Activated CD8-positive, alpha-beta memory T cell treated with anti-CD3 and anti-CD28 coated beads, Interleukin-2, amount 50 U/mL, for 48 hours (primary cell): Measurements from ENCODE around the gene PLS1.

Source experiments
- DNase-seq: peaks from one replicate; pipeline ENCODE4 v3.0.0-alpha.2; 2020

Gene PLS1

DNA sequence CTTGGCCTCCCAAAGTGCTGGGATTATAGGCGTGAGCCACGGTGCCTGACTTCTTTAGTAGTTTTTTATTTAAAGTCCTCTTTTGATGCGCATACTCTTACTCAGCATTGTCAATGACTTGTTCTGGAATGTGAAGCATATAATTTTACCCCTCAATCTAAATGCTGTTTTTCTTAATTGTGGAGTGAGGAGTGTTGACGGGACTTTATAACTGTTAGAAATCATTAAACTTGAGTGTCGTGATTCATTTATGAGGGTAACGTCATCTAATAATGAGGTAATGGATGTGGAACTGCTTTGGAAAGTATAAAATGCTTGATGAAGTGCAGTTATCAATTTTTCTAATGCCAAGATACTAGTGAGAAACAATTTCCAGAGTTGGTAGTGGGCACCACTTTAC, 48.3 kb downstream of the PLS1 start:
- no peak for DNase-seq

DNA sequence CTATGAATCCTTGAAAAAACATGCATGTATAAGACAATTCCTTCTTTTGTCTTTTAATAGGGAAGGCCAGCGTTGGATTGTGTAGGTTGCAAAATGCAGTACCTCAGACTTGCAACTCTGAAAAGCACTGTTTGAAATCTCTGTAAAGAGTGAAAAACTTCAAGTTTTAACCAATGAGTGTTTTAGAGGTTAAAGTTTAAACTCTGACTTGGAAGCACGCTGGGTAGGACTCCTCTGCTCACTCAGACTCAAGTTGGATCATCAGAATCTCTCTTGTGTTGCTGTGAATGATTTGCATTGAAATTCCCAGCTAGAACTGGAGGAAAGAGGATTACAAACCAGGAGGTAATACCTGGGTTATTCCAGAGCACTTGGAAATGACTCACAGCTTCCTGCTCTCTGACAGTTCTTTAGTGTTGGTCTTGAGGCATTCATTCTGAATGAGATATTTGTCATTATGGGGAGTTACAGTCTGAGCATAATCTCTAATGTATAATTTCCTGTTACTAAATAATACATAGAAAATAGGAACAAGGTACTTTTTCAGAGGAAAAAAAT, 49.1 kb downstream of the PLS1 start:
- no peak for DNase-seq

DNA sequence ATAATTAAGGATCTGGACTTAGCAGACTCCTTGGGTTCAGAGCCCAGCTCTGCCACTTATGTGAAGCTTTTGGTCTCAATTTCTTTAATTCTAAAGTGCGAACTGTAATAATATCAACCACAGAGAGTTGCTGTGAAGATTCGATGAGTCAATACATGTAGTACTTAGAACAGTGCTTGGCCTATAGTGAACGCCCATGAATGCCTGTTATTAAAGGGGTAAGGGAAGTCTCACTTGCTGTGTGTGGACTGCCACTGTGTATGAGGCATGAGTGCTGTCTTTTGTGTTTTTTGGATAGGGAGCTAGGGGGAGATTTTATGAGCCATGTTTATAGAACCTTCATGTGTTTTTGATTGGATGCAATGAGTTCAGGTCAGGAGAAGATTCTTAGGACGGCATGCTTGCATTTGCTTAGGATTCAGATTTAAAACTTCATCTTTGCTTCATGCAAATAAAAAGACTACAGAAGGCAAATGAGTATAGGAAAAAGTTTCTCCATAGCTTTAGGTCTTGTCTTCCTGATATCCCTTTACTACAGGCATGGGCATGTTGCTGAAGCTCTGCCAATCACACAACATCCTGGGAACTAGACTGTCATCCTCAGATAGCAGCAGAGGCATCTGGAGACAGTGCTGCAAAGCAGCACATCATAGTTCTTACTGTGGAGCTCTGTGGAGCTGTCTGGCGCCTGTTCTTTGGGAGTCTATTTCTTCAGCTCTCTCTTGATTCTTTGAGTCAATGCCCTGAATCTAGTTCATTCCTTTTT, 50.0 kb downstream of the PLS1 start:
- DNase-seq: no peak

DNA sequence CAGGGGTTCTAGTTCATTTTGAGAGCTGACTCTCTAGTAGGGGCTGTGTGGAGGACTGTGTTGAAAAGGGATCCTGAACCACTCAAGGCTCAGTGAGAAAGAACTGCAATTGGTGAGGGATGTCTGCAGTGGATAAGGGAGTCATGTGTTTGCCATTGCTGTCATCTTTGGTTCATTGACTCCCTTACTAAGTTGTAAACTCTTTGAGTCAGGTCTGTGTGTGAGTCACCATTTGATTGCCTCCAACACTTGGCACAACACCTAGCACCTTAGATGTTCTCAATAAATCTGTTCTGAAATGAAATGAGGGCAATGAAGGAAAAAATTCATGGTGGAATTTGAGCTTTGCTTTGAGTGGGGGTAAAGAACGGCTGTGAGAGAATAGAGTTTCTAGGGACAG, 51.7 kb downstream of the PLS1 start:
- no peak for DNase-seq

DNA sequence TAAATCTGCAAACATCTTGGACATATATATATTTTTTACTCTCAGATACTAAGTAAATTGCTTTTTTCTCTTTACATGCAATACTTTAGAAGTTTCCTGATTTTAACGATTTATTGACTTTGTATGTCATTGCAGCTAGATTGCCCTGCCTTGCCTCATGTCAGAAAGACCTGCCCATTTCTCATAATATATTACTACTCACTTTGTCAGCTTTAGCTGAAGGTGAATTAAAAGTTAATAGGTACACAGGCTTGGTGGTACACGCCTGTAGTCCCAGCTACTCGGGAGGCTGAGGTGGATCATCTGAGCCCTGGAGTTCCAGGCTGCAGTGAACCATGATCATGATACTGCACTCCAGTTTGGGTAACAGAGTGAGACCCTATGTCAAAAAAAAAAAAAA, 52.8 kb downstream of the PLS1 start:
- no peak for DNase-seq

DNA sequence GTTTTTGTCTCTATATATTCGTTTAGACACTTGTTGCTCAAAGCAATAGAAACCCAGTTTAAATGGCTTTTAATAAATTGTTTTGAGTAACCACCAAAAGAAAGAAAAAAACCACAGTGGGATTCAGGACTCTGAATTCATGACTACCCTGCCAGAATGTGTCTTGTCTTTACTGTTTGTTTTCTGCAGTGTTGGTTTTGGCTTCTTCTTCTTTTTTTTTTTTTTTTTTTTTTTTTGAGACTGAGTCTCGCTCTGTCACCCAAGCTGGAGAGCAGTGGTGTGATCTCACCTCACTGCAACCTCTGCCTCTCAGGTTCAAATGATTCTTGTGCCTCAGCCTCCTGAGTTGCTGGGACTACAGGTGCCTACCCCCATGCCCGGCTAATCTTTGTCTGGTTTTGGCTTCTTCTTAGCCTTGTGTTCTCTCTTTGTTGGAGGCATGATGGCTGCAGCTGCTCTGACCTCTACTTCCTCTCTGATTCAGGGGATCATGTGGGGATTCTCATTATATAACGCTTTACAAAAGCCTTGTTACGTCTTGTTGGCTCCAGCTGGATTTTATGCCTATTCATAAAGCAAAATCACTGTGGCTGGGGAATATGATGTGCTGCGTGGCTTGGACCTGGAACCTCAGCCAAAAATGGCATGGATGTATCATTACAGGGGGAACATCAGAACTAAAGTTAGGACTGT, 54.0 kb downstream of the PLS1 start:
- no peak for DNase-seq

DNA sequence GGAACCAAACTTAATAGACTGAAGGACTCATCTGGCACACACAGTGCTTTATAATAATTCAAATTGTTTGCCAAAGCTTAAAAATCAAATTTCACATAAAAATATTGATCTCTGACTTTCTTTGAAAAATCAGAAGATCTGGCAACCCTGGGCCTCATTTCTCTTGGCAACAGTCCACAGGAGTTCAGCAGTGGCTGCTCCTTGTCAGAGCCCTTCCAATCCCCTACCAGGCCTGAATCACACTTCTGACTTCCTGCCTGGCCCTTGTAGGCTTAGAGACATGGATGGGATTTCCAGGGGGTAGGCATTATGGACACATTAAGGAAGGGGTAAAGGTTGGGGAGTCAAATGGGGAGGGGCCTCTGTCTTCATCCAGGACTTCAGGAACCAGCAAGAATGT, 55.5 kb downstream of the PLS1 start:
- no peak for DNase-seq

DNA sequence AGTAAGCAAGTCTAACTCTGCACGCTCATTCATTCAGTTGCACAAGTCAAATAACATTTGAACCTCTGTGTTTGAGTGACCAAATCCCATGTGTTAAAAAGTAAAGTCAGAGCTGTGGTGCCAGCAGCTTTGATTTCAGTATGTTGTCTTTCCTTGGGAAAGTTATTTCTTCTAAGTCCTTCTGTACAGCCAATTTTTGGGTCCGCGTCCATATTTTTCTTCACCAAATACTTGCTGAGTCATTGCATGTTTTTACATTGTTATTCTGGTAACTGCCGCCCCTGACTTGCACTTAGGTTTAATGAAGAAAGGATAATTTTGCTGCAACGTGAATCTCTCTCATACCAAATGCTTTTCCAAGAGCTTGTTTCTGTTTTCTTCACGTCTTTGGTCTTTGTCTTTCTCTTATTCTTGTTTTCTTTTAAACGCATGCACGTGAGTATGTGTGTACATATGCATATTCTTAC, 56.7 kb downstream of the PLS1 start:
- no peak for DNase-seq

DNA sequence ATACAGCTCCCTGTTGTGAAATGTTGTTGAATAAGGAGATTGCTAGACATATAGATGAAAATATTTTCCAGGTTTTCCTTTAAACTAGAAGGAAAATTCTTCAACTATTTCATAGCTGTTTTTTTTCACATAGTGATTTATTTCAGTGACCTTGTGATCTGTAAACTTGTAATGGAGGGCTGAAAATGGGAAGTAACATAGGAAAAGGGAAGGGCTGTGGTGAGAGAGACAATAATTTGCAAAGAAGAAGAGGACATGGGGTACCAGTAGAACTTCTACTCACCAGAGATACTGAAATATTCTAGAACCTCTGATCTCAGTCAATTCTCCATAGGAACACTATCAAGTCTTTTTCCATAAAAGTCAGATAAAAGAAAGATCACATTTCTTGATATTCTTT, 60.4 kb downstream of the PLS1 start:
- DNase-seq: no peak

DNA sequence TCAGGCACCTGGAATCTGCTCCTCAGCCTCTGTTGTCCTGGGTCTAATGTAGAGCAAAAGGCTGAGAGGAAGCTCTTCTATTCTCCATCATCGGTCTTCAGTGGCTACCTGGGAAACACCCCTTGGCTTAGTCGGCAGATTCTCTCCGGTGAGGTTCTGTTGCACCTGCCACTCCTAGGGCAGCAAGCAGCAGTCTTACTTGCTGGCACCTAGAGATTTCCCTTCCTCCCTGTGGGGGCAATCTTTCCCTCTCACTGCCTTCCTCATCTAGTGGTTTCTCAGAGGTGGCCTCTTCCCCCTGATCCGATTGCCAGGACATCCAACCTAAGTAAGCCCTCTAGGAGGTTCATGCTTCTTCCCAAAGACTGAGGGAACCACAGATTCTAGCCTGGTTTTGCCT, 60.8 kb downstream of the PLS1 start:
- DNase-seq: no peak

DNA sequence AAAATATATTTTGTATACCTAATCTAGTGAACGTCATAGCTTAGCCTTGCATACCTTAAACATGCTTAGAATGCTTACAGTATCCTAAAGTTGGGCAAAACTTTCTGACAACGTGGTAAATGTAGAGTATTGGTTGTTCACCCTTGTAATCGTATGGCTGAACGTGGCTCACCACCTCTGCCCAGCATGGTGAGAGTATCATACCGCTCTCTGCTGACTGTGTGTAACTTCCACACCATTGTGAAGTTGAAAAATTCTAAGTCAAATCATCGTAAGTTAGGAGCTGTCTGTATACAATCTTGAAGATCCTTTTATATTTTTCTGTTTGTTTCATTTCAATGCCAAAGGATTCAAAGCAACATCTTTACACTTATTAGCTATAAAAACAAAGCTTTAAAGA, 64.2 kb downstream of the PLS1 start:
- no peak for DNase-seq

DNA sequence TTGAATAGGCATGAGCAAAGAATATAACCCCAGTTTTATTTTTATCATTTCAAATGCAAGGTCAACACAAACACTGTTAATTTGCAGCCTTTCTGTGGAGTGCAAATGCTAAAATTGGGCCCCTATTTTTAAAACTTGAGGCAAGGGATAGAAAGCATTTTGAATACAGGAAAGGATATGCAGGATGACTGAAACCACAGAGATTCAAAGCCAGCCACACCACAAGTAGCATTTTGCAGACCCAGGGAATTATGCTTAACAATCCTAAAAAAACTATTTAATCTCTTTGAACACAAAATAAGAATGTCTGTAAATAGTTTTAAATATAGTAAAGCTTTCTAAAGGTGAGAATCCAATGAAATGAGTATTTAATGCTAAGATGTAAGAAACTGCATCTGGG, 64.7 kb downstream of the PLS1 start:
- DNase-seq: no peak

DNA sequence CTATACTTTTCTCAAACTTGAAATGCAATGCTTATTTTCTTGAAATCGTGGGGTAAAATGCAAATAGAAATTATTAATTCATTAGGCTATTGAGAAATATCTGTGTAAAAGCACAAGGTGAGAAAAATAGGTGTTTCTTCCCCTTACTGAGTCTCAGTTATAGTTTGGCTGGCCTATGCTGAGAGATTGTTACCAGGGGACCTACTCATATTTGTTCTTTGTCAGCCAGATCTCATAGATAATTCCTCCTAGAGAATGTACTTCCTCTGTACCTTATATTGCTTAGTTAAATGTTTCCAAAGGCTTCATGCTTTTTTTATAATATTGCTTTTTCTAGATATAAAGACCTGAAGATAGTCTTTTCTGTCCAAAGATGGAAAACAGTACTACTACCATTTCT, 67.7 kb downstream of the PLS1 start:
- no peak for DNase-seq

DNA sequence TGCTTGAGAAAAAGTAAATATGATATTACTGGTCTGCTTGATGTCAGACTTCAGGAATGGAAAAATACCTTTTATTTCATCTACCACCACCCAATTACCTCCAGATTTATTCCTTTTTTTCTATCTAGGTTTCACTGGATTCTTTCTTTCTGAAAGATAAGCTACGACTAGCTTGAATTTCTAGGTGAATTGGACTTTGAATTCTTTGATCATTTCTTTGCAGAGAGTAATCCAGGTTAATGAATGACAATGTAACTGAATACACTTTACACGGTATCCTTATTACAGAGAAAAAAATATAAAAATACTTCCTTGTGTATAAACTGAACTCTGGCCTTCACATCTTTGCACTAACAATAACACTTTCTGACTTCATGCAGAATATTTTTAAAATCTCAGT, 68.1 kb downstream of the PLS1 start:
- no peak for DNase-seq

DNA sequence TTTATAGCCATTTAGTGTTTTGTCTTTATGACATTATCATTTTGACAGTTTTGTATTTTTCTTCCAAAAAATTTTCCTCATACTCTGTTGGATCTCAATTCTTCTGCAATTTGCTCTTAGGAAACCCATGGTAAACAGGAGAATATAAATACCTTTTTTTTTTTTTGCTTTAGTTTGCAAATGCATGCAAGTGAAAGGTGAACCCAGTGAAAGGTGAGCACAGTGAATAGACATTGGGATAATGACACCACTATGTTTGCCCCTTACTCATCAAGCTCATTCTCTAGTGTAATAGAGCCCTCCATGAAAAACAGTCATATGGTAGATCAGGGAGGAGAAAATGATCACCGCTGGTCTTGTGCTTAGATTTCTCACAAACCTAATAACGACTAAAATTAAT, 68.6 kb downstream of the PLS1 start:
- no peak for DNase-seq

DNA sequence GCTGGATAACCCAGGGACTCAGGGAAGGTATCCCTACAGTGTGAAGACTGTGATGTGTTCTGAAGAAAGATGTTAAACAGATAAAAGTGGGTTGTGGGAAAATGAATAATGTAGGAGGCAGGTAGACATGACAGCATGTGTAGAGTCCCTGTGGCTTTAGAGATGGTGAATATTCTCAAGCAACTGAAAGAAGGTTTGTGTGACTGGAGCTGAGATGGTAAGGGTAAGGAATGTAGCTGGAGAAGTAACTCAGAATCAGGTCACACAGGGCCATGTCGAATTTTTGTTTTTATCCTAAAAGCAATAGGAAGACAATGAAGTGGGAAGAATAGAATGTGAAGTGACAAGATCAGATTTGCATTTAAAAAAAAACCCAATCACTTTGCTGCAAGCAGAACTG, 73.9 kb downstream of the PLS1 start:
- no peak for DNase-seq

DNA sequence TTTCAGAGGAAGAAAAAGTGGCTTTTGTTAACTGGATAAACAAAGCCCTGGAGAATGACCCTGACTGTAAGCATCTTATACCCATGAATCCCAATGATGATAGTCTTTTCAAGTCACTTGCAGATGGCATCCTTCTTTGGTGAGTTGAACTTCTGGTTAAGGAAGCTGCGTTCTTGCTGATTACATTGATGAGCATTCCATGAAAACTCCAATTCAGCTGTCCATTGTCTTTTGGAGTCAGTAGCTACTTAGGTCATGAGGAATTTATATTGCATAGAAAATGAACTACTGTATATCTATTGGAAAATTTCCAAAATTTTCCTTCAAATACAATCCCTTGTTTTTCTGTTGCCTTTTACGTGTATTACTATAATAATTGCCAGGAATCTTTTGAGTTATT, 80.0 kb downstream of the PLS1 start:
- no peak for DNase-seq

DNA sequence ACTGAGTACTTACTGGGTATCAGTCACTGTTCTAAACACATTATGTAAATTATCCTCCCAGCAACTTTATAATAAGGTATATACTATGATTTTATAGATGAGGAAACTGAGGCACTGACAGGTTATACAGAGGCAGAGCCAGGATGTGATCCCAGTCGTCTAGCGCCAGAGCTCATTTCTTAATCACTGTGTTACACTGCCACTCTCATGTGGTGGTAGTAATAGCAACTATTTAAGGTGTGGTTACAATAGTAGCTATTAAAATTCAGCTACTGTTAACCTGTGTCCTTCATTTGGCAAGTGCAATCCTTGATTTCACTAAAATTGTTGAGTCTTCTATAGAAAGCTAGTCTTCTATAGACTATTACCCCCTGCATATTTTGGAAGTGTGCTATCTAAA, 84.5 kb downstream of the PLS1 start:
- no peak for DNase-seq

DNA sequence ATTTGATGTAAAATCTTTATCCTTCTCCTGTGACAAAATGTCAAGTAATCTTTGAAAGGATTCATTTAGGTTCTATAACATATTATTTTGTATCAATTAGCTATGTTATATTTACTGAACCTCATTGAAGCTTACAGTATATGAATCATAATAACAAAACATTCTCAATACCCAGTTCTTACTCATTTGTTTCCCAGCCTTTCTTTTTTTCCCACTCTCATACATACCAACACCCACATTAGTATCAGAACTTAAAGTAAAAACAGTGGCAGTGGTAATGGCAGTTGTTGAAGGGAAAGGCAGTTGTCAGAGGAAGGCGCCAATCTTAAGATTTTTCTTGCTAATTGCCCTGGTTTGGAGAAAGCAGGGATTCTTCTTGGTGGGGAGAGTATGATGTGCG, 94.4 kb downstream of the PLS1 start:
- DNase-seq: no peak

DNA sequence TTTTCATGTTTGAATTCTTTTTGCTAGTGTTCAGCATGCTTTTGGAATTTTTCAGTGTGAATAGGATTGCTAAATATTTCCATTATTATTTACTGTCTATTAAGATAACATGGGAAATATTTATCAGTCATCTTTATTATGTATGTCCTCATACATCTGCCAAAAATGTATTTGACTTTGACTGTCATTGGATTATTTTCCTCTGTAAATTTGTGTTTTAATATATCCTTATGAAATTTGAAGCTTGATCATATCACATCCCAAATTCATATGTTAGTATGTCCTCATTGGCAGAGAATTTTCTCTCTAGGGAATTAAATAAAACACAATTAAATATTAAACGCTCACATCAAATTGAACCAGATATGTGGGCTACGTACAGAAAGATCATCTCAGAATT, 95.3 kb downstream of the PLS1 start:
- no peak for DNase-seq

DNA sequence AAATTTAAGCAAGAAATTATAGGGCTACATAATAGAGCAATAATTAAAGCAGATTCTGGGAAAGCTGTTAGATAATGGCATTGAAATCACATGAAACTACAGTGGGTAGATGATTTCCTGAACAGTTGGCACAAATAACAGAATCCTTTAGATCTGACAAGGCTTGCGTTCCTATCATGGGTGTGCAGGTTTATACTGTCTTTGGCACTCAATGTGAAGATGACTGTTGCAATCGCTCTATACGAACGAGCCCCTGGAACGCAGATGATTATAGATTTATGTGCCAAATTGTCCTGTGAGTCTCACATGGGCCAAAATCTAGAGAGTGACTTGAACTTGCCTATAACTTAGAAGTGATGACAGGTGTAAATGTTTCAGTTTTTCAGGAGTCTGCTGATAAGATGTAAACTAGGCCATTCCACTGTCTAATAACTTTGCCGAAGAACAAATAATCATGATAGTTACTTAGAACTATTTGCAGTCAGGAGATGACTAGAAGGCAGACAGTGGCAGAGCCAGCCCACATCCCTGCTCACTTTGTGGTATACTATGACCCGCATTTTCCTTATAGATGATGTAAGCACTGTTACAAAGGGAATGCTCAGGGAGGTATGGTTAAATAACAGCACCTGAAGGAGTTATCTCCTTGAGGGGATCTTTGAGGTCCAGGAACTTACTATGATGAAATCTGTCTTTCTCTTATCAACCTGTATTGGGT, 97.1 kb downstream of the PLS1 start:
- DNase-seq: no peak

DNA sequence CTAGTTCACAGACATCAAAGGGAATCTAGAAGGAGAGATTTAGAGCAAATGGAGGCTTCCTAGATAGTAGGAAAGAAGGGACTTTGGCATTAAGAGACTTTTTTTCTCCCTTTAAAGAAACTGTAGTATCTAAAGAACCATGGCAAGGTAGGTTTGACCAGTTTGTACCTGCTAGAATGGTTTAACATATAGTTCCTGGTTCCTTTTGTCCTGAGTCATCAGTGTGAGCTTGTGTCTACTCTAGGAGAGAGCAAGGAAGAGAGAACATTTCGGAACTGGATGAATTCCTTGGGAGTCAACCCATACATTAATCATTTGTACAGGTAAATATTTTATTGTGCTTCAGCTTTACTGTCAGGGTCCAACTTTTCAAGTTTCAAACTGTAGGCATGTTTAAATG, 98.0 kb downstream of the PLS1 start:
- no peak for DNase-seq

DNA sequence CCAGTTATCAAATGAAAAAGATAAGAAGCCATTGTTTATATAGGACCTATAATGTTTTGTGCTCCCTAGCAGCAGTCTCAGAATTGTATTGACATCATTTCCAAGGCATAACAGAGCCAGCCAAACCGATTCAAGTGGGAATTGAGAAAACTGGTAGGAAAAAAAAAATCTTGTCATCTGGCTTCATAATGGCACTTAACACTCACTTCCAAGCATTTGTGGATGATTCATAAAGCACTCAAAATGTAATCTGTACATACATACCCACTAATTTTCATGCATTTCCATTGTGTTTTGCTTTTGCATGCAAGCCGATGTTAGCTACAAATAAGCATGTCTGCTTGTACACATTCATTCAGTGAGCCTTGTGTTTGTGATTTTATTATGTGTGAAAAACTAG, 109.0 kb downstream of the PLS1 start:
- no peak for DNase-seq
